Ureter (tissue), 1 donor: ENCODE measurements around the gene HECTD4. TPM values are rescaled to one million over a fixed set of nuclear protein-coding genes. Genes with fewer than 3 reads are reported as not detected.

ENCODE experiments used
- DNase-seq: peaks from one replicate; pipeline ENCODE4 v3.0.0-alpha.2; 2020; ENCODE audit warnings: low spot score
- total RNA-seq: library from RNA; stranded (reverse); gene quantifications from one replicate; pipeline ENCODE4 v1.2.4, GENCODE V29; 2023
- donor health status: DM: yes; HTN: yes; CAD: no.

The HECTD4 gene
- total RNA-seq, 1 donor from 2014 or later: 68.2 TPM

- DNase-seq: no peak
Observed at GRCh38 chr12:112321245-112321644, 61.0 kb downstream of the HECTD4 start.

- no peak for DNase-seq
Observed at GRCh38 chr12:112319395-112319794, 62.8 kb downstream of the HECTD4 start.

DNA sequence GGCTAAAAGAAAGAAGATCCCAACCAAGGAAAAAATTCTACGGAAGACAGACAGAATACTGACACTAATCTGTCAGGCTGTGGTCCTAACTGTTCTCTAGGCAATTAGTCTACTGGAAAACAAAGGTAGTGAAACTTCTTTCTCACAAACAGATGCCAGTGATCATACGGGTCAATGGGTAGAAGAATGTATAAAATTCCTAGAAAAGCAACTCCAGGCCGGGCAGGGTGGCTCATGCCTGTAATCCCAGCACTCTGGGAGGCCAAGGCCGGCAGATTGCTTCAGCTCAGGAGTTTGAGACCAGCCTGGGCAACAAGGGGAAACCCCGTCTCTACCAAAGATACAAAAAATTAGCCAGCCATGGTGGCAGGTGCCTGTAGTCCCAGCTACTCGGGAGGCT is 64.8 kb downstream of the HECTD4 start:
- DNase-seq: no peak

GRCh38 chr12:112314981-112315380 is 67.2 kb downstream of the HECTD4 start:
- no peak for DNase-seq

DNA sequence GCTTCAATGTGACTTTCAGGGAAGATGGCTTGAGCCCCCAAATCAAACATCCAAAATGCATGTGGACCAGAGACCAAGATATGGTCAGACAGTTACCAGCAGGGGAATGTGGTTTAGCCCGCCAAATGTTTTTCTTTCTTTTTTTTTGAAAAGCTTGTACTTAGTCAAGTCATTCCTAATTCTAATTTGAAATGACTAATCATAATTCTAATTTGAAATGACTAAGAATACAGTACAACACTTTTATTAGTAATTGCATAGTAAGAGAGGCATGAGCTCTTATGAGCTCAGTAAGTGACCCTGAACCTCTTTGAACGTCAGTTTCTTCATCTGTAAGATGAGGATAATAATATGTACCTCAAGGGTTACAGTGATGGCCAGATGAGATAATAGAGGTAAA is 72.4 kb downstream of the HECTD4 start:
- DNase-seq: no peak

- no peak for DNase-seq
Observed at GRCh38 chr12:112308652-112309051, 73.6 kb downstream of the HECTD4 start.

- DNase-seq: no peak
Observed at GRCh38 chr12:112308161-112308560, 74.1 kb downstream of the HECTD4 start.

- DNase-seq: no peak
Observed at GRCh38 chr12:112307317-112308011, 74.8 kb downstream of the HECTD4 start.

- DNase-seq: no peak
Observed at GRCh38 chr12:112305951-112306350, 76.3 kb downstream of the HECTD4 start.

DNA sequence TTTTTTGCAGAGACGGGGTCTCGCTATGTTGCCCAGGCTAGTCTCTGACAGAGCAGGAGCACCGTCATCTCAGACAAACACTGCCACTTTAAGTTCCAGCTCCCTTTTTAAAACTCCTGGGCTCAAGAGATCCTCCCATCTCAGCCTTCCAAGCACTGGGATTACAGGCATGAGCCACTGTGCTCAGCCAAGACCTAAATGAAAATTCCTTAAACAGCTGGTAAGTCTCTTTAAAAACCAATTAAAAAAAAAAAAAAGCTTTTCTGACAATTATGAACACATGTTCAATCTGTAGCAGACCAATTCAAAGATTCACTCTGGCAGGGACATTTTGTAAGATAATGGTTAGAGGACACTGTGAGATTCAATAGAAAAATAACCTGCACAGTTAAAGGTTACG is 77.8 kb downstream of the HECTD4 start:
- no peak for DNase-seq

DNA sequence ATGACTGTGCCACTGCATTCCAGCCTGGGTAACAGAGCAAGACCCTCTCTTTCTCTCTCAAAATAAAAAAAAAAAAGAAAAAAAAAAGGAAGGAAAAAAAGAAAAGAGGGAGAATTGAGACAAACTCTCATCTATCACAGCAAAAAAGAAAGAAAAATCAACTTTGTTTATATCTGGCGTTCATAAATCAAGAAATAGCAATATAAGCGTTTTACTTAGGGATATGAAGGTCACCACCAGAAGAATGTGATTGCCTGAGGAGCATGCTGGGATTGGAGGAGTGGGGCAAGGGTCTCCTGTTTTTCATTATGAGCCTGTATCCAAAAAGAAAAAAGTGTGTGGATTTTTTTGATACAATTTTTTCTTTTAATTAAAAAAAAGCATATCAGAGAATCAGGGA is 78.4 kb downstream of the HECTD4 start:
- no peak for DNase-seq

GRCh38 chr12:112303004-112303403 is 79.2 kb downstream of the HECTD4 start:
- DNase-seq: no peak

DNA sequence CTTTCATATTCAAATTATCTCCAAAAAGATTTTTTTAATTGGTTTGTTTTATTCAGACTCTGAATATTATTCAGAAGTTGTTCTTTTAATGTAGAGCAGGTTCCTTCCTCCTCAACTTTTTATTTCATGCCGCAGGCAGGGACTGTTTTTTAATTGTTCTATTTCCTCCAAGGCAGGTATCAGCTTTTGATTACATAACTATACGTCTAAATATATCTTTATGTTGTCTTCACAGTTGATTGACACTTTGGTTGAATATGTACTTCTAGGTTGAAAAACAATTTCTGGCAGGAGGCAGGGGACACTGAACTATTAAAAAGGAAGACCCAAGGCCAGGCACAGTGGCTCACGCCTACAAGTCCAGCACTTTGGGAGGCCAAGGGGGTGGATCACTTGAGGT is 82.5 kb downstream of the HECTD4 start:
- DNase-seq: no peak

DNA sequence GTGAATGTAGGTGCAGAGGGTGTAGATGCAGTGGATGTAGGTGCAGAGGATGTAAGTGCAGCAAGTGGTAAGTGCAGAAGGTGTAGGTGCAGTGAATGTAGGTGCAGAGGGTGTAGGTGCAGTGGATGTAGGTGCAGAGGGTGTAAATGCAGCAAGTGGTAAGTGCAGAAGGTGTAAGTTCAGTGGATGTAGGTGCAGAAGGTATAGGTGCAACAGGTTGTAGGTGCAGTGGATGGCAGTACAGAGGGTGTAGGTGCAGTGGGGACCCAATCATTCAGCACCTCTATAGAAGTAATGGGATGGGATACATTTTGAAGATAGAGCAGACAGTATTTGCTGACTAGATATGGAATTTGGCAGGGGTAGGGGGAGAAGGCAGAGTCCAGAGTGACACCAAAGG is 85.0 kb downstream of the HECTD4 start:
- no peak for DNase-seq

- no peak for DNase-seq
Observed at GRCh38 chr12:112296183-112296582, 86.0 kb downstream of the HECTD4 start.

GRCh38 chr12:112294793-112295192 is 87.4 kb downstream of the HECTD4 start:
- DNase-seq: no peak

DNA sequence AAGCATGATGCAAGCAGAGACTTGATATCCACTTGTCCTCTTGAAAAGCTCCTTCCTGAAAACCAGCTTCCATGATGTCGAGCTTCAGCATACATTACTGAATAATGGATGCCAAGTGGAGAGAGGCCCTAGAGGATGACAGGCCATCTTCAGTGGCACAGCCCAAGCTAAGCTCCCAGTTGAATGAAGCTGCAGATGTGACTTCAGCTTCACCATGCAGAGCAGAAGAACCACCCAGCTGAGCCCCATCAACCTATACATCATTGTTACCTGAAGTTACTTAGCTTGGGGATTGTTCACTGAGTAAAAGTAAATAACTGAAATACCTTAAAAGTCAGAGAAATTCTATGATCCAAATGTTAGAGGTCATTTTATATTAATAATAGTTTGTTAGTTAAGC is 93.6 kb downstream of the HECTD4 start:
- DNase-seq: no peak

DNA sequence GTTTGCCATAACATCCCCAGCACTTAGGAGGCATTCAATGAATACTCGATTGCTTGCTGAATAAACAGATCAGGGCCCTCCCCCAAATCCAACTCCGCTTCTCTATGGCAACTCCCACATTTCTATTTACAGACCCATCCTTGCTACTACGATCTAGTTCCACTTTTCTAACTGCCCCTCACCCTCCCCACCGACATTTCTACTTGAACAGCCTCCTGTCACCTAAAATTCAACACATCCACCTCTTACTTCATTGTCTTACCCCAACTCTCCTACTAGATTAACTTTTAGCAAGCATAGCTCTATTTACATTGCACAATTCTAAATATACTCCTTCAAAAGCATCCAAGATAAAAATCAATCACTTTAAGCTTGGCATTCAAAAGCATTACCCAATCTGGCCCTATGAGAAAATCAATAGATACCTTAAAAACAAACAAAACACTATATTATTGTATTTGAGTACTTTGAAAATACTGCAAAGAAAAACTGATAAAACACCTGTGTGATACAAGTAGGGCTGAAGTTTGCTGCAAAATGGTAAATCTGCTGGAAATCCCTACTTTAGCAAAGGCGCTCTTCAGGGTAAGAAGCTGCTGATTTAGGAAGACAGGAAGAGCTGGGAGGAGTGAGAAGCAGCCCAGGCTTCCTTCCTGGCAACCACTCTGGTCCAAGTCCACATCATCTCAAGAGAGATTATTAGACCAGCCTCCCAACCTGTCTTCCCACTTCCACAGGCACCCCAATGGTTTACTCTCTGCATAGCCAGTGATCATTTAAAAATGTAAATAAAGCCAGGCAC is 96.4 kb downstream of the HECTD4 start:
- no peak for DNase-seq

- DNase-seq: no peak
Observed at GRCh38 chr12:112283546-112283945, 98.7 kb downstream of the HECTD4 start.

DNA sequence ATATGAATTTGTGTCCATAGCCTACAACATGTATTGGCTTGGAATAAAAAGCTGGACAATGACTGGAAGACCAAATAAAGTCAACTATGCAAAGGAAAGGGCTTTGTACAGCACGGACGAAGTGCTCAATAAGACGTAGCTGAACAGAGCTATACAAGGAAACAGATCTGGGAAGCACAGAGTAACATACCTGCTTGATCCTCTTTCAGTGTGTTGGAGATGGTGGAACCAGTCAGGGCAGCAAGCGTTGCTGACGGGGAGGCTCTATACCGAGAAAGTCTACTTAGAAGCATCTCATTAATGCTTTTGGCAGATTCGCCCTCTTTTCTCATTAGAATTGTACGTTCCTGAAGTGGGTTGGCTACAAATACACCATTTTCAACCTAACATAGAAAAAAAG is 99.3 kb downstream of the HECTD4 start:
- no peak for DNase-seq

DNA sequence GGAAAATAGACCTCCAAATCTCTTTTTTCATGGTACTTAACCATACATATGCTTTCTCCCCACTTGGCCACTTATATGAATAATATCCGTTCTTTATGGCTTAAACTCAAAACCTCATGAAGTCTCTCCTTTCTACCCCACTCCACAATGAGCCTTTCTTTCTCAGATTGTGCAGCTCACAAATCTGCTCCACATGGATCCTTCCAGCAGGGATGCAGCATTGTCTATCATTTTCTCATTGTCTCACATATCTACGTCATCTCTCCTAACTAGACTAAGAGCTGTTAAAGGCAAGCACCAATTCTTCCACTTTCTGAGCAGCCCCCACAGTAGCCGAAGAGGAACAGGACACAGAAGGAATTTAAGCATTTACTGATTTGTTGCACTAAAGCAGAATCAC is 106.4 kb downstream of the HECTD4 start:
- DNase-seq: no peak

- DNase-seq: no peak
Observed at GRCh38 chr12:112275207-112275606, 107.0 kb downstream of the HECTD4 start.

GRCh38 chr12:112270673-112271072 is 111.6 kb downstream of the HECTD4 start:
- no peak for DNase-seq
